WI38 (cell line): ENCODE data around the gene ETV5.
A peak's percentile ranks its signal among the peaks of the same experiment; 100 is the strongest.

Source experiments
- H3K4me3 ChIP-seq: 2 replicates; pipeline ENCODE4 v1.5.1; 2011; ENCODE audit warnings: low read depth, mild to moderate bottlenecking, control low read depth, low read length
- CTCF ChIP-seq: IDR thresholded peaks from 2 replicates; pipeline ENCODE4 v1.5.1; 2012; ENCODE audit warnings: low read depth, mild to moderate bottlenecking, control low read depth, low read length

Gene ETV5

GRCh38 chr3:186094696-186095425 lies 14.0 kb downstream of the ETV5 start:
- TF ChIP-seq CTCF, result no peak

GRCh38 chr3:186094271-186094670 lies 14.6 kb downstream of the ETV5 start:
- H3K4me3 ChIP-seq, result no peak overlapping the region
- no peak for TF ChIP-seq CTCF

More at GRCh38 chr3:186094696-186095425, 14.0 kb downstream of the ETV5 start:
- H3K4me3 ChIP-seq, result no peak overlapping the region

GRCh38 chr3:186093271-186093900 lies 15.5 kb downstream of the ETV5 start:
- H3K4me3 ChIP-seq, result no peak overlapping the region
- TF ChIP-seq CTCF, result 0 out of 2 replicates have a peak, but pooled peaks have one; percentile 3

GRCh38 chr3:186092360-186093070 lies 16.4 kb downstream of the ETV5 start:
- no peak for TF ChIP-seq CTCF
- H3K4me3 ChIP-seq, result no peak overlapping the region

- no peak for TF ChIP-seq CTCF
- no peak overlapping the region for H3K4me3 ChIP-seq
Measured at GRCh38 chr3:186090901-186091300, 18.0 kb downstream of the ETV5 start.

- H3K4me3 ChIP-seq, result no peak overlapping the region
- no peak for TF ChIP-seq CTCF
Measured at GRCh38 chr3:186088335-186088734, 20.6 kb downstream of the ETV5 start.

- no peak overlapping the region for H3K4me3 ChIP-seq
- TF ChIP-seq CTCF, result no peak
Measured at GRCh38 chr3:186084264-186084663, 24.6 kb downstream of the ETV5 start.
